Measurements from ENCODE around the gene LYPLAL1. TPM values are rescaled to one million over a fixed set of nuclear protein-coding genes. Genes with fewer than 3 reads are reported as not detected.

LYPLAL1 gene
- total RNA-seq, 4 donors from 2014 or later: 12.6 to 18.9 (median 15.4) TPM

DNA sequence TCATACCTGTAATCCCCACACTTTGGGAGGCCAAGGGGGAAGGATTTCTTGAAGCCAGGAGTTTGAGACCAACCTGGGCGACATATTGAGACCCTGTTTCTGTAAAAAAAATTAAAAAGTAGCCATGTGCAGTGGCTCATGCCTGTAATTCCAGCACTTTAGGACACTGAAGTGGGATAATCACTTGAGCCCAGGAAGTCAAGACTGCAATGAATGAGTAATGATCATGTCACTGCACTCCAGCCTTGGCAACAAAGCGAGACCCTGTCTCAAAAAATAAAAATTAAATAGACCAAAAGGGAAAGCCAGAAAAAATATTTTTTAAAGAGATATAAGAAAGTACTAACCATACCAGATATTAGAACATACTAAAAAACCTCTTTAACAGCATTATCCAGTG lies 44.7 kb upstream of the LYPLAL1 start:
- TF ChIP-seq, protein P1, sequence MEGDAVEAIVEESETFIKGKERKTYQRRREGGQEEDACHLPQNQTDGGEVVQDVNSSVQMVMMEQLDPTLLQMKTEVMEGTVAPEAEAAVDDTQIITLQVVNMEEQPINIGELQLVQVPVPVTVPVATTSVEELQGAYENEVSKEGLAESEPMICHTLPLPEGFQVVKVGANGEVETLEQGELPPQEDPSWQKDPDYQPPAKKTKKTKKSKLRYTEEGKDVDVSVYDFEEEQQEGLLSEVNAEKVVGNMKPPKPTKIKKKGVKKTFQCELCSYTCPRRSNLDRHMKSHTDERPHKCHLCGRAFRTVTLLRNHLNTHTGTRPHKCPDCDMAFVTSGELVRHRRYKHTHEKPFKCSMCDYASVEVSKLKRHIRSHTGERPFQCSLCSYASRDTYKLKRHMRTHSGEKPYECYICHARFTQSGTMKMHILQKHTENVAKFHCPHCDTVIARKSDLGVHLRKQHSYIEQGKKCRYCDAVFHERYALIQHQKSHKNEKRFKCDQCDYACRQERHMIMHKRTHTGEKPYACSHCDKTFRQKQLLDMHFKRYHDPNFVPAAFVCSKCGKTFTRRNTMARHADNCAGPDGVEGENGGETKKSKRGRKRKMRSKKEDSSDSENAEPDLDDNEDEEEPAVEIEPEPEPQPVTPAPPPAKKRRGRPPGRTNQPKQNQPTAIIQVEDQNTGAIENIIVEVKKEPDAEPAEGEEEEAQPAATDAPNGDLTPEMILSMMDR (IDR thresholded peaks at IDR 0.05 in 4 of 5, conservative IDR thresholded peaks at IDR 0.05 in 1 of 5): no peak
- no peak for TF ChIP-seq POLR2A (IDR thresholded peaks at IDR 0.05)
- H3K4me1 ChIP-seq: peaks cover 19 to 22% of the 10 kb centered on the region in 2 donors
- ATAC-seq (no peak), DNase-seq (no peak)
- H3K36me3 ChIP-seq: no peaks in the 10 kb centered on the region
- no peaks in the 10 kb centered on the region for H3K9me3 ChIP-seq
- H3K27ac ChIP-seq: no peak overlapping the region
- H3K27me3 ChIP-seq: no peaks in the 10 kb centered on the region
- in situ Hi-C loops (cut with MboI; ENCODE audit: low sequenced_read_pairs in 4 of 4): no loop called here
- intact Hi-C loops (cut with DNase I; ENCODE audit: low total_unique reads): loop anchor here (5.0 kb wide), 1 partner anchor 48 kb away; no protein-coding TSS in a partner anchor
- H3K4me3 ChIP-seq: no peak overlapping the region

DNA sequence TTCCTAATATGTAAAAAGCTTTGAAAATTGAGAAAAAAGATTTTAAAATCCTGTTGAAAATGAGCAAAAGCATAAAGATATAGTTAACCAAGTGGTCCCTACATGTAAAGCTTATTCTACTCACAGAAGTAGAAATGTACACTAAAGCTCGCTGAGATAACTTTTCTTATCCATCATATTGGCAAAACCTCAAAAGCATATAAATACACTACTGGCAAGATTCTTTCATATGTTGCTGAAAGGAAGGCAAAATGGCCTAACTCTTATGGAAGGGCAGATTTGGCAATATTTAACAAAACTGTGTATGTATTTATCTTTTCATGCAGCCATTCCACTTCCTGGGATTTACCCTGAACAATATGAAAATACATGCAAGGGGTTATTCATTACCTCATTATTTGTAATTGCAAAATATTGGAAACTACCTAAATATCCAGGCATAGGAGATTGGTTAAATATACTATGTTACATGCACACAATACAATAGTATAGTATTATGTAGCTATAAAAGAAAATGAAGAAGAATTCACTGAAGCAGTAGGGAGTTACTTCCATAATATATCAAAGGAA lies 43.2 kb upstream of the LYPLAL1 start:
- H3K4me1 ChIP-seq: peaks cover 9 to 10% of the 10 kb centered on the region in 2 donors
- no peak for ATAC-seq
- no peak overlapping the region for H3K4me3 ChIP-seq
- no peaks in the 10 kb centered on the region for H3K27me3 ChIP-seq
- H3K36me3 ChIP-seq: no peaks in the 10 kb centered on the region
- TF ChIP-seq POLR2A (IDR thresholded peaks at IDR 0.05): no peak
- TF ChIP-seq, protein P1 (IDR thresholded peaks at IDR 0.05 in 4 of 5, conservative IDR thresholded peaks at IDR 0.05 in 1 of 5): no peak
- no peaks in the 10 kb centered on the region for H3K9me3 ChIP-seq
- no peak for DNase-seq
- intact Hi-C loops (cut with DNase I; ENCODE audit: low total_unique reads) (no loop called here), in situ Hi-C loops (cut with MboI; ENCODE audit: low sequenced_read_pairs in 4 of 4) (no loop called here)
- H3K27ac ChIP-seq: no peak overlapping the region

DNA sequence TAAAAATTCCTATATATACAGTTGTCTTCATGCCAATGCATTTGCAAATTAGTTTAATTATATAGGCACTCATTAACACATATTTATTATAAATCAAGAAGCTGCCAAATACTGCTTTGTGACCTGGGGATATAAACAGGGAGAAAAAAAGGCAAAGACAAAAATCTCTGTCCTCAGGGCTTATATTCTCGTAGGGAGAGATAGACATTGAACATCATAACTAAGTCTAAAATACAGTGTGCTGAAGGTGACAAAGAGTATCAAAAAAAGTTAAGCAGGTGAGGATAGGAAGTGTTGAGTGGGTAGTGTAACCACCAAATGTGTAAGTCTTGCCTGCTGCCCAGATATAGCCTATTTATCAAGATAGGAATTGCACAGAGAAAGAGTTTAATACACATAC lies 40.7 kb upstream of the LYPLAL1 start:
- DNase-seq: no peak
- intact Hi-C loops (cut with DNase I; ENCODE audit: low total_unique reads): no loop called here

DNA sequence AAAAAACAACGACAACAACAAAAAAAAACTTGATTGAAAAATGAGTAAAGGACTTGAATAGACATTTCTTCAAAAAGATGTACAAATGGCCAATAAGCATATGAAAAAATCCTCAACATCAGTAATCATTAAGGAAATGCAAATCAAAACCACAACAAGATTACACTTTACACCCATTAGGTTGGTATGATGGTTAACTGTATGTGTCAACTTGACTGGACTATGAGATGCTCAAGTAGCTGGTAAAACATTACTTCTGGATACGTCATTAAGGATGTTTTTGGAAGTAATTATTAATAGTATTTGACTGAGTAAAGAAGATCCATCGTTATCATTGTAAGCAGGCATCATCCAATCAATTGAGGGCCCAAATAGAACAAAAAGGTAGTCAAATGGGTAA lies 34.9 kb upstream of the LYPLAL1 start:
- TF ChIP-seq, protein P1 (IDR thresholded peaks at IDR 0.05 in 4 of 5, conservative IDR thresholded peaks at IDR 0.05 in 1 of 5): no peak
- TF ChIP-seq POLR2A (IDR thresholded peaks at IDR 0.05): no peak
- Histone ChIP-seq H3K27me3 (no peaks in the 10 kb centered on the region), H3K36me3 (no peaks in the 10 kb centered on the region), H3K4me3 (no peak overlapping the region), H3K27ac (no peak overlapping the region), H3K4me1 (no peaks in the 10 kb centered on the region), H3K9me3 (no peaks in the 10 kb centered on the region)
- DNase-seq (no peak), ATAC-seq (no peak)
- in situ Hi-C loops (cut with MboI; ENCODE audit: low sequenced_read_pairs in 4 of 4): no loop called here
- intact Hi-C loops (cut with DNase I; ENCODE audit: low total_unique reads): no loop called here

More for the DNA sequence above, 40.7 kb upstream of the LYPLAL1 start:
- H3K4me1 ChIP-seq: no peaks in the 10 kb centered on the region
- no peaks in the 10 kb centered on the region for H3K9me3 ChIP-seq
- no peaks in the 10 kb centered on the region for H3K27me3 ChIP-seq
- no peak for TF ChIP-seq POLR2A (IDR thresholded peaks at IDR 0.05)
- TF ChIP-seq, protein P1 (IDR thresholded peaks at IDR 0.05 in 4 of 5, conservative IDR thresholded peaks at IDR 0.05 in 1 of 5): no peak
- in situ Hi-C loops (cut with MboI; ENCODE audit: low sequenced_read_pairs in 4 of 4): no loop called here
- H3K27ac ChIP-seq: no peak overlapping the region
- H3K4me3 ChIP-seq: no peak overlapping the region
- ATAC-seq: no peak
- no peaks in the 10 kb centered on the region for H3K36me3 ChIP-seq

Measured in gastrocnemius medialis (tissue), 4 donors.